NCI-H82 (cell line): Measurements from ENCODE around the gene ASPN.

Experiments
- DNase-seq: peaks from one replicate; lab custom pipeline; 2025; lab: John Stamatoyannopoulos, UW

Gene ASPN

GRCh38 chr9:92504881-92505280 is 22.6 kb upstream of the ASPN start:
- DNase-seq = no peak

GRCh38 chr9:92503156-92503555 is 20.9 kb upstream of the ASPN start:
- DNase-seq = no peak

GRCh38 chr9:92501671-92502393 is 19.5 kb upstream of the ASPN start:
- peak; percentile 73 for DNase-seq

GRCh38 chr9:92500725-92501124 is 18.4 kb upstream of the ASPN start:
- no peak for DNase-seq

- DNase-seq = no peak
Observed at GRCh38 chr9:92499701-92500100, 17.4 kb upstream of the ASPN start.

- DNase-seq = no peak
Observed at GRCh38 chr9:92496396-92497176, 14.3 kb upstream of the ASPN start.

- DNase-seq = no peak
Observed at GRCh38 chr9:92494856-92495255, 12.6 kb upstream of the ASPN start.

GRCh38 chr9:92493749-92494387 is 11.6 kb upstream of the ASPN start:
- no peak for DNase-seq

GRCh38 chr9:92492781-92493401 is 10.6 kb upstream of the ASPN start:
- DNase-seq = peak; percentile 32

- no peak for DNase-seq
Observed at GRCh38 chr9:92488681-92489550, 6.6 kb upstream of the ASPN start.

- no peak for DNase-seq
Observed at GRCh38 chr9:92486371-92486770, 4.1 kb upstream of the ASPN start.

- DNase-seq = no peak
Observed at GRCh38 chr9:92484563-92484962, 2.3 kb upstream of the ASPN start.

- no peak for DNase-seq
Observed at GRCh38 chr9:92483627-92484545, 1.6 kb upstream of the ASPN start.

- no peak for DNase-seq
Observed at GRCh38 chr9:92482805-92483204, 499 bp upstream of the ASPN start.

GRCh38 chr9:92480986-92481633 is 1.2 kb downstream of the ASPN start:
- peak; percentile 10 for DNase-seq

GRCh38 chr9:92480291-92480771 is 2.0 kb downstream of the ASPN start:
- DNase-seq = peak; percentile 64

GRCh38 chr9:92479346-92479745 is 3.0 kb downstream of the ASPN start:
- no peak for DNase-seq

- DNase-seq = no peak
Observed at GRCh38 chr9:92478783-92479182, 3.5 kb downstream of the ASPN start.

GRCh38 chr9:92476962-92477361 is 5.3 kb downstream of the ASPN start:
- DNase-seq = no peak

- no peak for DNase-seq
Observed at GRCh38 chr9:92474587-92474986, 7.7 kb downstream of the ASPN start.
